Loucy (cell line): Measurements from ENCODE around the gene MDN1.
"Not testable (repeated sequence)": the region's sequence is repeated elsewhere in the genome, so short reads cannot be mapped to it uniquely, and the experiment has no call there.

Source experiments
- H2AFZ ChIP-seq: fragments of 200-600 bp; sonication (generic); 2 replicates; pipeline ENCODE4 v1.6.0; 2016; ENCODE audit warnings: antibody characterized with exemption, mild to moderate bottlenecking, low read length, moderate library complexity
- H3F3A ChIP-seq: fragments of 200-600 bp; 2 replicates; pipeline ENCODE4 v1.6.0; 2016; ENCODE audit warnings: antibody characterized with exemption, low read depth, mild to moderate bottlenecking
- H3K27me3 ChIP-seq: fragments of 200-600 bp; sonication (generic); 2 replicates; pipeline ENCODE4 v1.6.1; 2014; ENCODE audit warnings: low read length, mild to moderate bottlenecking; ENCODE audit not compliant: insufficient read depth, poor library complexity, severe bottlenecking
- H3K36me3 ChIP-seq: fragments of 200-600 bp; sonication (generic); 2 replicates; pipeline ENCODE4 v1.6.1; 2016; ENCODE audit warnings: low read length; ENCODE audit not compliant: insufficient read depth
- H3K4me1 ChIP-seq: fragments of 200-600 bp; sonication (generic); 2 replicates; pipeline ENCODE4 v1.5.1; 2014; ENCODE audit warnings: low read length, mild to moderate bottlenecking; ENCODE audit not compliant: insufficient read depth, poor library complexity, severe bottlenecking
- H3K4me2 ChIP-seq: fragments of 200-600 bp; sonication (generic); 2 replicates; pipeline ENCODE4 v1.6.0; 2014; ENCODE audit warnings: antibody characterized with exemption, low read length, low read depth, mild to moderate bottlenecking; ENCODE audit not compliant: poor library complexity, severe bottlenecking
- H3K4me3 ChIP-seq: fragments of 200-600 bp; sonication (generic); 2 replicates; pipeline ENCODE4 v1.5.1; 2014; ENCODE audit warnings: low read length, mild to moderate bottlenecking, mixed read lengths; ENCODE audit not compliant: poor library complexity, severe bottlenecking
- H3K79me2 ChIP-seq: fragments of 200-600 bp; sonication (generic); 2 replicates; pipeline ENCODE4 v1.6.1; 2014; ENCODE audit warnings: low read length; ENCODE audit not compliant: insufficient read depth
- H3K9ac ChIP-seq: fragments of 200-600 bp; sonication (generic); 2 replicates; pipeline ENCODE4 v1.6.0; 2014; ENCODE audit warnings: mild to moderate bottlenecking, low read depth, low read length, moderate library complexity; ENCODE audit not compliant: poor library complexity, severe bottlenecking
- H3K9me2 ChIP-seq: fragments of 200-600 bp; sonication (generic); replicated peaks from 2 replicates; pipeline ENCODE4 v1.6.1; 2016; ENCODE audit warnings: low read depth, low read length, mixed read lengths
- H3K9me3 ChIP-seq: fragments of 200-600 bp; sonication (generic); 2 replicates; pipeline ENCODE4 v1.6.1; 2014; ENCODE audit warnings: mild to moderate bottlenecking, antibody characterized with exemption, low read length, low read depth; ENCODE audit not compliant: insufficient read depth
- H4K20me1 ChIP-seq: fragments of 200-600 bp; sonication (generic); 2 replicates; pipeline ENCODE4 v1.6.0; 2014; ENCODE audit warnings: antibody characterized with exemption, low read length, mild to moderate bottlenecking; ENCODE audit not compliant: insufficient read depth, poor library complexity, severe bottlenecking
- CTCF ChIP-seq: fragments of 200-600 bp; sonication (generic); conservative IDR thresholded peaks from 2 replicates; pipeline ENCODE4 v1.5.1; 2014; ENCODE audit warnings: mild to moderate bottlenecking, antibody characterized with exemption, low read length
- EZH2phosphoT487 ChIP-seq: fragments of 200-600 bp; IDR thresholded peaks from 2 replicates; pipeline ENCODE4 v1.6.1; 2018; ENCODE audit warnings: antibody characterized with exemption, mild to moderate bottlenecking, moderate library complexity, borderline replicate concordance

MDN1 gene

GRCh38 chr6:89817481-89817880 lies 2.1 kb downstream of the MDN1 start:
- H2AFZ ChIP-seq = no peak overlapping the region
- H3K36me3 ChIP-seq = no peaks in the 10 kb centered on the region
- peak overlapping the region; percentile 95 for H3K4me3 ChIP-seq
- H3K4me1 ChIP-seq = peaks cover 29% of the 10 kb centered on the region
- TF ChIP-seq CTCF (no peak), EZH2phosphoT487 (no peak)
- H3K4me2 ChIP-seq = peak overlapping the region; percentile 85
- H3K27me3 ChIP-seq = no peaks in the 10 kb centered on the region
- peaks cover 80% of the 10 kb centered on the region for H3K79me2 ChIP-seq
- peaks cover 6% of the 10 kb centered on the region for H4K20me1 ChIP-seq
- H3K9me2 ChIP-seq = no peaks in the 10 kb centered on the region
- H3K9ac ChIP-seq = peak overlapping the region; percentile 39
- H3F3A ChIP-seq = no peaks in the 10 kb centered on the region
- no peaks in the 10 kb centered on the region for H3K9me3 ChIP-seq

GRCh38 chr6:89813422-89813821 lies 6.2 kb downstream of the MDN1 start:
- not testable (repeated sequence) for H3F3A ChIP-seq, H2AFZ ChIP-seq, H4K20me1 ChIP-seq, H3K27me3 ChIP-seq, H3K36me3 ChIP-seq, H3K4me3 ChIP-seq, H3K9me2 ChIP-seq, H3K9me3 ChIP-seq, H3K9ac ChIP-seq
- Histone ChIP-seq H3K79me2 (peaks cover 81% of the 10 kb centered on the region), H3K4me2 (peak overlapping the region; percentile 9), H3K4me1 (peaks cover 16% of the 10 kb centered on the region)

- Histone ChIP-seq H3K79me2 (peaks cover 38% of the 10 kb centered on the region), H4K20me1 (no peaks in the 10 kb centered on the region)
These were observed 12.0 kb downstream of the MDN1 start for GRCh38 chr6:89807581-89807980.

More at GRCh38 chr6:89807581-89807980, 12.0 kb downstream of the MDN1 start:
- Histone ChIP-seq H2AFZ (no peak overlapping the region), H3K9ac (no peak overlapping the region), H3K27me3 (no peaks in the 10 kb centered on the region), H3F3A (no peaks in the 10 kb centered on the region), H3K4me2 (no peak overlapping the region), H3K9me2 (no peaks in the 10 kb centered on the region), H3K36me3 (peaks cover 7% of the 10 kb centered on the region; the same call in 1 of the 2 replicates), H3K9me3 (no peaks in the 10 kb centered on the region), H3K4me1 (no peaks in the 10 kb centered on the region), H3K4me3 (no peak overlapping the region)
- TF ChIP-seq EZH2phosphoT487 = no peak
- TF ChIP-seq CTCF = no peak
